Memory B cell (primary cell): ENCODE data around the gene RASA2.
A peak's percentile ranks its signal among the peaks of the same experiment; 100 is the strongest.

Source experiments
- ATAC-seq: fragments of 150-1000 bp; cut with Tn5 transposase; 2 replicates; pipeline ENCODE4 v1.10.0; 2021; ENCODE audit warnings: low read depth, mild to moderate bottlenecking, moderate library complexity
- DNase-seq, 2 donors: peaks; one replicate each; pipeline ENCODE4 v3.0.0; 2022; ENCODE audit warnings: low spot score in 2 of 2
- H3K27ac Mint-ChIP-seq: one replicate; pipeline ENCODE4 v1.8.0; 2022; ENCODE audit warnings: mild to moderate bottlenecking, moderate library complexity, mixed read lengths
- H3K27me3 Mint-ChIP-seq: one replicate; pipeline ENCODE4 v1.8.0; 2022; ENCODE audit warnings: mixed read lengths
- H3K36me3 Mint-ChIP-seq: one replicate; pipeline ENCODE4 v1.8.0; 2022; ENCODE audit warnings: mild to moderate bottlenecking, mixed read lengths
- H3K4me1 Mint-ChIP-seq: one replicate; pipeline ENCODE4 v1.8.0; 2022; ENCODE audit warnings: mixed read lengths
- H3K4me3 Mint-ChIP-seq: one replicate; pipeline ENCODE4 v1.8.0; 2022; ENCODE audit warnings: mild to moderate bottlenecking, moderate library complexity, mixed read lengths
- H3K9me3 Mint-ChIP-seq: one replicate; pipeline ENCODE4 v1.8.0; 2022; ENCODE audit warnings: mixed read lengths

The RASA2 gene

GRCh38 chr3:141486746-141487520 lies at the start of gene RASA2:
TSS of gene RASA2 (plus strand) at chr3:141487027. CDS start at chr3:141487084, 57 bp downstream.
- H3K9me3 Mint-ChIP-seq: no peaks in the 10 kb centered on the region
- no peaks in the 10 kb centered on the region for H3K27me3 Mint-ChIP-seq
- ATAC-seq (peak; percentile 73), DNase-seq (peak; percentile 56 to 72)
- H3K36me3 Mint-ChIP-seq: peaks cover 8% of the 10 kb centered on the region
- peak within 1 kb of the TSS; percentile 90 for H3K4me3 Mint-ChIP-seq
- peaks cover 44% of the 10 kb centered on the region for H3K4me1 Mint-ChIP-seq
- H3K27ac Mint-ChIP-seq: peak within 1 kb of the TSS; percentile 92

GRCh38 chr3:141439589-141439988 lies 47.2 kb upstream of the RASA2 start:
- Mint-ChIP-seq H3K27ac (peak overlapping the region; percentile 30), H3K9me3 (no peaks in the 10 kb centered on the region), H3K27me3 (no peaks in the 10 kb centered on the region), H3K36me3 (peaks cover 24% of the 10 kb centered on the region), H3K4me3 (no peak overlapping the region), H3K4me1 (peaks cover 16% of the 10 kb centered on the region)
- no peak for DNase-seq
- ATAC-seq: no peak

- Mint-ChIP-seq H3K4me1 (peaks cover 16% of the 10 kb centered on the region), H3K4me3 (no peak overlapping the region), H3K27me3 (no peaks in the 10 kb centered on the region), H3K36me3 (peaks cover 24% of the 10 kb centered on the region), H3K27ac (peak overlapping the region; percentile 67), H3K9me3 (no peaks in the 10 kb centered on the region)
- ATAC-seq (peak; percentile 4), DNase-seq (no peak)
Observed at GRCh38 chr3:141440942-141441341, 45.9 kb upstream of the RASA2 start.

GRCh38 chr3:141441381-141442364 lies 45.2 kb upstream of the RASA2 start:
- DNase-seq: peak; percentile 76 to 78
- Mint-ChIP-seq H3K4me1 (peaks cover 16% of the 10 kb centered on the region), H3K27me3 (no peaks in the 10 kb centered on the region), H3K9me3 (no peaks in the 10 kb centered on the region), H3K4me3 (no peak overlapping the region), H3K36me3 (peaks cover 24% of the 10 kb centered on the region), H3K27ac (peak overlapping the region; percentile 67)
- ATAC-seq: peak; percentile 99

GRCh38 chr3:141442446-141442845 lies 44.4 kb upstream of the RASA2 start:
- no peak overlapping the region for H3K4me3 Mint-ChIP-seq
- H3K36me3 Mint-ChIP-seq: peaks cover 26% of the 10 kb centered on the region
- H3K4me1 Mint-ChIP-seq: peaks cover 16% of the 10 kb centered on the region
- no peak for ATAC-seq
- no peaks in the 10 kb centered on the region for H3K9me3 Mint-ChIP-seq
- no peaks in the 10 kb centered on the region for H3K27me3 Mint-ChIP-seq
- no peak overlapping the region for H3K27ac Mint-ChIP-seq
- no peak for DNase-seq

GRCh38 chr3:141442914-141443313 lies 43.9 kb upstream of the RASA2 start:
- no peak overlapping the region for H3K27ac Mint-ChIP-seq
- H3K4me3 Mint-ChIP-seq: no peak overlapping the region
- H3K9me3 Mint-ChIP-seq: no peaks in the 10 kb centered on the region
- DNase-seq (no peak), ATAC-seq (no peak)
- H3K27me3 Mint-ChIP-seq: no peaks in the 10 kb centered on the region
- peaks cover 26% of the 10 kb centered on the region for H3K36me3 Mint-ChIP-seq
- H3K4me1 Mint-ChIP-seq: peaks cover 16% of the 10 kb centered on the region

- DNase-seq: no peak
- Mint-ChIP-seq H3K27ac (no peak overlapping the region), H3K27me3 (no peaks in the 10 kb centered on the region), H3K36me3 (peaks cover 19% of the 10 kb centered on the region), H3K4me1 (peaks cover 11% of the 10 kb centered on the region), H3K9me3 (no peaks in the 10 kb centered on the region), H3K4me3 (no peak overlapping the region)
- no peak for ATAC-seq
Observed at GRCh38 chr3:141444586-141445285, 42.1 kb upstream of the RASA2 start.

GRCh38 chr3:141445990-141446389 lies 40.8 kb upstream of the RASA2 start:
- no peak for DNase-seq
- no peak overlapping the region for H3K4me3 Mint-ChIP-seq
- no peaks in the 10 kb centered on the region for H3K27me3 Mint-ChIP-seq
- H3K4me1 Mint-ChIP-seq: peaks cover 4% of the 10 kb centered on the region
- no peak overlapping the region for H3K27ac Mint-ChIP-seq
- H3K36me3 Mint-ChIP-seq: peaks cover 19% of the 10 kb centered on the region
- no peak for ATAC-seq
- no peaks in the 10 kb centered on the region for H3K9me3 Mint-ChIP-seq

- no peak for ATAC-seq
- Mint-ChIP-seq H3K4me1 (no peaks in the 10 kb centered on the region), H3K27ac (no peak overlapping the region), H3K36me3 (peaks cover 19% of the 10 kb centered on the region), H3K27me3 (no peaks in the 10 kb centered on the region), H3K9me3 (no peaks in the 10 kb centered on the region), H3K4me3 (no peak overlapping the region)
- no peak for DNase-seq
Observed at GRCh38 chr3:141446737-141447136, 40.1 kb upstream of the RASA2 start.

GRCh38 chr3:141447383-141447782 lies 39.4 kb upstream of the RASA2 start:
- H3K9me3 Mint-ChIP-seq: no peaks in the 10 kb centered on the region
- no peak for DNase-seq
- H3K4me3 Mint-ChIP-seq: no peak overlapping the region
- H3K27me3 Mint-ChIP-seq: no peaks in the 10 kb centered on the region
- H3K36me3 Mint-ChIP-seq: peaks cover 15% of the 10 kb centered on the region
- no peak for ATAC-seq
- no peaks in the 10 kb centered on the region for H3K4me1 Mint-ChIP-seq
- H3K27ac Mint-ChIP-seq: no peak overlapping the region

GRCh38 chr3:141448606-141449220 lies 38.1 kb upstream of the RASA2 start:
- Mint-ChIP-seq H3K27me3 (no peaks in the 10 kb centered on the region), H3K9me3 (no peaks in the 10 kb centered on the region), H3K27ac (no peak overlapping the region), H3K4me3 (no peak overlapping the region), H3K36me3 (peaks cover 10% of the 10 kb centered on the region), H3K4me1 (no peaks in the 10 kb centered on the region)
- ATAC-seq: no peak
- DNase-seq: no peak

- no peak for ATAC-seq
- no peaks in the 10 kb centered on the region for H3K9me3 Mint-ChIP-seq
- H3K4me1 Mint-ChIP-seq: no peaks in the 10 kb centered on the region
- no peak overlapping the region for H3K27ac Mint-ChIP-seq
- peaks cover 4% of the 10 kb centered on the region for H3K36me3 Mint-ChIP-seq
- H3K4me3 Mint-ChIP-seq: no peak overlapping the region
- H3K27me3 Mint-ChIP-seq: no peaks in the 10 kb centered on the region
- no peak for DNase-seq
Observed at GRCh38 chr3:141449424-141449823, 37.4 kb upstream of the RASA2 start.

- Mint-ChIP-seq H3K9me3 (no peaks in the 10 kb centered on the region), H3K4me1 (peaks cover 4% of the 10 kb centered on the region), H3K27me3 (no peaks in the 10 kb centered on the region), H3K4me3 (no peak overlapping the region), H3K36me3 (peaks cover 2% of the 10 kb centered on the region), H3K27ac (peak overlapping the region; percentile 64)
- ATAC-seq: no peak
- no peak for DNase-seq
Observed at GRCh38 chr3:141450727-141451375, 36.0 kb upstream of the RASA2 start.
